Measurements from ENCODE around the gene RABGEF1.

DNA sequence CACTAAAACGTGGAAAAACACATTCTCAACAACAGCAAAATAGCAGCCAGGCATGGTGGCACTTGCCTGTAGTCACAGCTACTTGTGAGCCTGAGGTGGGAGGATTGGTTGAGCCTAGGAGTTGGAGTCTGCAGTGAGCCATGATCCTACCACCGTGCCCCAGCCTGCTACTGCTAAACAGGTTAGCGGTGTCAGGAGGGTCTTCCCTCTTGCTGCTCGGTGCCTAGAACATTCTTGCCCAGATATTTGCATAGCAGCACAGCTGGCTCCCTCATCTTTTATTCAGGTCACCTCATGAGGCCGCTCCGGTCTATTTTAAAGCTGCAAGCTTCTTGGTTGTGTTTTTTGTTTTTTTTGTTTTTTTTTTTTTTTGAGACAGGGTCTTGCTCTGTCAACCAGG lies 2.9 kb upstream of the RABGEF1 start:
- TF ChIP-seq CTCF (conservative IDR thresholded peaks at IDR 0.05; ENCODE audit: low read length) (no peak), EZH2phosphoT487 (IDR thresholded peaks at IDR 0.05; ENCODE audit: borderline replicate concordance, low read depth, low read length) (no peak)

Measured in OCI-LY7 (cell line).